ENCODE results near the gene NR5A2.

Gene NR5A2

DNA sequence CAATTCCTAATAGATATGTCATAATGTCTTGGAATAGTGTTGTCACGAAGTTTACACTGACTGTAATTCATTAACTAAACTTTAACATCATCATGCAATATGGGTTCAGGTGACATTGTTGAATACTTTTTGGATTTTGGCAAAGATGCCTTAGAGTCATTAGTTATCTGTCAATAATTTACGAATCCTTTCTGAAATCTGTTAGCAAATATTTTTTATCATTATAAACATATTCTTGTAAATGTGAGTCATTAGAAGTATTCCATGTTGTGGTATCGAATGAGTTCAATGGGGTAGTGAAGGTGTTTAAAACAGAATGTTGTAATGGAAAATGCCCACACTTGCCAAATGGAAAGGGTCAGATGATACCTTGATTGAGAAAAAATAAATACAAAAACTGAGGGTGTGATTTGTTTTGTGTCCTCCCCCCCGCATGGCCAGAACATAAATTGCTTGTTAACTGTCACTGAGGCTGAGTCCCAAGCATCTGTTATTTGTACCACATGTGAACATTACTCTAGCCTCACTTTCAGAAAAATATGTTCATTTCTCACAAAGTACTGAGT is 5.2 kb upstream of the NR5A2 start:
- H3K27ac ChIP-seq (ENCODE audit: low read length) = no peak overlapping the region

DNA sequence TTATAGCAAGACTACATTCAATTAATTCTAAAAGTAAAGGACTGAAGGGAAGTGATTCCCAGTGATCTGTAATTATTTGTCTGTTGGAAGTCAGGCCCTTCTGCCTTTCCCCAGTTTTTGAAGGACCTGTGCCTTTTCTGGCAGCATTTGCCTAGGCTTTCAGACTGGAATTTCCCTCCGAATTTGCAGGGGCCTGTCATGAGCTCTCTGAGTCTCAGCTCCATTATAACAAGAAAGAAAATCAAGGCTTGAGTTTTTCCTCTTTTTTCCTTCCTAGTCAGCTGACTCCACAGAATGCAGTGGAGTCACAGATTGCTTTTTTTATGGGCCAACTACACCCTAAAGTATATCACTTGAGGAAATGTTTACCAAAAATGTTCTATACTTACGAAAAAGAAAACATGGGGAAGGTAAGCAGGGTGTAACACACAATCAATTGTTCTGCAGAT is 1.1 kb downstream of the NR5A2 start:
- H3K4me3 ChIP-seq (ENCODE audit: low read length) = peak overlapping the region; percentile 91
- no peak overlapping the region for H3K27ac ChIP-seq (ENCODE audit: low read length)

More for the DNA sequence above, 5.2 kb upstream of the NR5A2 start:
- Histone ChIP-seq H3K27me3 (ENCODE audit: control insufficient read depth, insufficient read depth, low read length) (no peaks in the 10 kb centered on the region), H3K4me3 (ENCODE audit: low read length) (no peak overlapping the region), H3K4me1 (ENCODE audit: control insufficient read depth, low read depth, low read length) (no peaks in the 10 kb centered on the region), H3K9me3 (ENCODE audit: control insufficient read depth, low read depth, low read length) (no peaks in the 10 kb centered on the region), H3K9ac (ENCODE audit: low read length) (no peak overlapping the region), H3K36me3 (ENCODE audit: control insufficient read depth, low read depth, low read length) (no peaks in the 10 kb centered on the region)

DNA sequence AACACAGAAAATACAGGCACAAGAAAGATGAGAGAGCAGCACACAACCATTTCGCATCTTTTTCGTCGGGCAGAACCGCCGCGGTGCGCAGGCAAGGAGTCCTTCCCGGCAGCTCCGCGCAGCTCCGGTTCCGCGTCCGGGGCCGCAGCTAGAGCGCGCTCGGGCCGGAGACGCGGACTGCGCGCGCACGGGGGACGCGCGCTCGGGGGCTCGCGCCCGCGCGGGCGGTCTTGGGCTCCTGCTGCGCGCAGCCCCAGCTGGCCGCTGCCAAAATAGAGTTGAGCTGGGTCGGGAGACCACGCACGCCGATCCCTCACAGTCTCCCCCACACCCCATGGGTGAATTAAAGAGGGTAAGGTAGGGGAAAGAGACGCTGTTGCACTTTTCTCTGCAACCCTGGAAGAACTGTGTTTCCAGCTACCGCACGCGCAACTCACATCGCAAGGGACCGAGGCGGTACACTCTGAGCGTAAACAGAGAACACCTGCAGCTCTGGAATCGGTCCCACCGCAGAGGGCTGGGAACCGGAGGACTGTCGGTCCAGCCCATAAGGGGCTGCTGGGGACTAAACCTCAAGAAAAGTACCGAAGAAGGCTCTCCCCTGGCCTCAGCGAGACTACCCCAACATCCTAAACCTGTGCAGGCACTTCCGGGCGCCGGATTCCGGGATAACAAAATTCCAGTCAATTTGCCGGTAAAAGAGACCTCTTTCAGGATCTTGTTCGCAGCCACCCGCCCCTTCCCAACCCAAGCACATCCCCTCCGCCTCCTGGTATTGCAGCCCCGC is 1.7 kb downstream of the NR5A2 start:
- Histone ChIP-seq H3K27ac (ENCODE audit: low read length) (no peak overlapping the region), H3K9me3 (ENCODE audit: control insufficient read depth, low read depth, low read length) (no peaks in the 10 kb centered on the region), H3K36me3 (ENCODE audit: control insufficient read depth, low read depth, low read length) (no peaks in the 10 kb centered on the region), H3K27me3 (ENCODE audit: control insufficient read depth, insufficient read depth, low read length) (peaks cover 49% of the 10 kb centered on the region), H3K4me3 (ENCODE audit: low read length) (peak overlapping the region; percentile 91), H3K4me1 (ENCODE audit: control insufficient read depth, low read depth, low read length) (peaks cover 27% of the 10 kb centered on the region), H3K9ac (ENCODE audit: low read length) (peak overlapping the region; percentile 62)

More for the DNA sequence above, 1.1 kb downstream of the NR5A2 start:
- H3K9me3 ChIP-seq (ENCODE audit: control insufficient read depth, low read depth, low read length) = no peaks in the 10 kb centered on the region
- H3K9ac ChIP-seq (ENCODE audit: low read length) = peak overlapping the region; percentile 62
- peaks cover 21% of the 10 kb centered on the region for H3K4me1 ChIP-seq (ENCODE audit: control insufficient read depth, low read depth, low read length)
- H3K36me3 ChIP-seq (ENCODE audit: control insufficient read depth, low read depth, low read length) = no peaks in the 10 kb centered on the region
- peaks cover 43% of the 10 kb centered on the region for H3K27me3 ChIP-seq (ENCODE audit: control insufficient read depth, insufficient read depth, low read length)

DNA sequence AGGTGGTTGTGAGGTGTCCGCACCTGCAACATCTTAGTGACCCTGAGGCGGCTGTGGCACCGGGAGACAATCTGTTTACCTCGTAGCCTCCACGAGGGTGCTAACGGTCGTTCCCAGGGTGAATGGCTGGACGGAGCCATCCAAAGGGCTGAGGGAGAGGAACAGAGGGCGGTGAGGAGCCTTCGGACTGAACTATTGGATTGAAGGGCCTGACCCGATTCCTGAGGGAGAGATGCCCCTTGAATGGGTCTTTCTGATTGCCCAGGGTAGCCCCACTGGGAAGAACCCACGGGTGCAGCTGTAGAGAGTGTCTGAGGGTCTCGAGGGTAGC is 2.3 kb downstream of the NR5A2 start:
- Histone ChIP-seq H3K9me3 (ENCODE audit: control insufficient read depth, low read depth, low read length) (no peaks in the 10 kb centered on the region), H3K27me3 (ENCODE audit: control insufficient read depth, insufficient read depth, low read length) (peaks cover 54% of the 10 kb centered on the region), H3K27ac (ENCODE audit: low read length) (no peak overlapping the region), H3K4me1 (ENCODE audit: control insufficient read depth, low read depth, low read length) (peaks cover 28% of the 10 kb centered on the region), H3K4me3 (ENCODE audit: low read length) (peak overlapping the region; percentile 91), H3K9ac (ENCODE audit: low read length) (peak overlapping the region; percentile 62), H3K36me3 (ENCODE audit: control insufficient read depth, low read depth, low read length) (no peaks in the 10 kb centered on the region)

DNA sequence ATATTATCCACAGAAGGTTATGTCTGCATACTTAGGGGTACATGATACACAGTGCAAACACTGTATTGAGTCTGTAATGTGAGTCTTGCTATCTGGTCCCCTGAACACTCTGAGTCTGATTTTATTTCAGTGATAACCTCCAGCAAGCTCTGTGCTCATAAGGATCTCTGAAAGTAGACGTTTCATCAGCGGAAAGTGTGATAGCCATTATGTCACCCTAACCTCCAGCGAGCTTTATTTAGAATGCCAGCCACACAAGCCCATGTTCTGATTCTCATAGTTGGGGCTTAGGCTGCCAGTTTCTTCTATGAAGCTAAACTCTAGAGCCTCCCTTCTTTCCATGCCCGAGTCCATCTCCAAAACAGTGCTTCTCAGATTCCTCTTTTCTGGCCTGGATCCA is 3.3 kb downstream of the NR5A2 start:
- H3K9me3 ChIP-seq (ENCODE audit: control insufficient read depth, low read depth, low read length) = no peaks in the 10 kb centered on the region
- H3K9ac ChIP-seq (ENCODE audit: low read length) = no peak overlapping the region
- no peak overlapping the region for H3K27ac ChIP-seq (ENCODE audit: low read length)
- peaks cover 64% of the 10 kb centered on the region for H3K27me3 ChIP-seq (ENCODE audit: control insufficient read depth, insufficient read depth, low read length)
- no peaks in the 10 kb centered on the region for H3K36me3 ChIP-seq (ENCODE audit: control insufficient read depth, low read depth, low read length)
- no peak overlapping the region for H3K4me3 ChIP-seq (ENCODE audit: low read length)
- H3K4me1 ChIP-seq (ENCODE audit: control insufficient read depth, low read depth, low read length) = peaks cover 33% of the 10 kb centered on the region

- no peak overlapping the region for H3K27ac ChIP-seq (ENCODE audit: low read length)
- H3K4me1 ChIP-seq (ENCODE audit: control insufficient read depth, low read depth, low read length) = peaks cover 50% of the 10 kb centered on the region
- H3K9ac ChIP-seq (ENCODE audit: low read length) = peak overlapping the region; percentile 18
- H3K36me3 ChIP-seq (ENCODE audit: control insufficient read depth, low read depth, low read length) = no peaks in the 10 kb centered on the region
- peaks cover 92% of the 10 kb centered on the region for H3K27me3 ChIP-seq (ENCODE audit: control insufficient read depth, insufficient read depth, low read length)
- no peaks in the 10 kb centered on the region for H3K9me3 ChIP-seq (ENCODE audit: control insufficient read depth, low read depth, low read length)
- H3K4me3 ChIP-seq (ENCODE audit: low read length) = peak overlapping the region; percentile 32
Measured at GRCh38 chr1:200033511-200034261, 6.2 kb downstream of the NR5A2 start.

GRCh38 chr1:200034262-200034557 is 6.7 kb downstream of the NR5A2 start:
- Histone ChIP-seq H3K9me3 (ENCODE audit: control insufficient read depth, low read depth, low read length) (no peaks in the 10 kb centered on the region), H3K9ac (ENCODE audit: low read length) (peak overlapping the region; percentile 18), H3K27me3 (ENCODE audit: control insufficient read depth, insufficient read depth, low read length) (peaks cover 91% of the 10 kb centered on the region), H3K4me3 (ENCODE audit: low read length) (peak overlapping the region; percentile 32), H3K36me3 (ENCODE audit: control insufficient read depth, low read depth, low read length) (no peaks in the 10 kb centered on the region), H3K4me1 (ENCODE audit: control insufficient read depth, low read depth, low read length) (peaks cover 50% of the 10 kb centered on the region), H3K27ac (ENCODE audit: low read length) (no peak overlapping the region)

DNA sequence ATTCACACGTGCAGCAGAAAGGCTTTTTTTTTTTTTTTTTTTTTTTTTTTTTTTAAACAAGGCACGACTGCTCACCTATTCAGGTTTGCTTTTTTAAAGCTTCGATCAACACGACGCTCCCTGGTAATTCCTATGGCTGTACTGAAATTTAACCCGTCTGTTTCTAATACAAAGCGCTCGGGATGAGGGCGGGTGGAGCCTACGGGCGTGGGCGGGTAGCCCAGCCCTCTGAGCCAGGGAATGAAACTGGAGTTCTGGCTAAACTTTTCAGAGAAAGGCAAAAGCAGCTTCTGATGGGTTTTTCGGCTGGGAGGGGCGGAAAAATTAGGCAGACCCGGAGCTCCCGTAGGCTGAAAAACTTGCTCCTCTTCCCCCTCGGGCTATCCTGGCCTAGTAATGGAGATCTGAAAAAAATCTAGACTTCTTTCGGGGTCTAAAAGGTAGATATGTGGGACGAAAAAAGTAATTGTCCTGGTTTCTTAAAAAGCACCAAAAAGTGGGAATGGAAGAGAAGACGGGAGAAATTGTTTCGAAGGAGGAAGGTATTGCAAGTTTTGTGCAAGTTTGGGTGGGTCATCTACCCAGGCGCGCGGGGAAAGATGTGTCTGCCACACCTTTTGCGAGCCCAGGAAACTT is 7.4 kb downstream of the NR5A2 start:
- no peaks in the 10 kb centered on the region for H3K36me3 ChIP-seq (ENCODE audit: control insufficient read depth, low read depth, low read length)
- H3K9me3 ChIP-seq (ENCODE audit: control insufficient read depth, low read depth, low read length) = no peaks in the 10 kb centered on the region
- H3K4me1 ChIP-seq (ENCODE audit: control insufficient read depth, low read depth, low read length) = peaks cover 47% of the 10 kb centered on the region
- H3K4me3 ChIP-seq (ENCODE audit: low read length) = peak overlapping the region; percentile 77
- H3K27me3 ChIP-seq (ENCODE audit: control insufficient read depth, insufficient read depth, low read length) = peaks cover 89% of the 10 kb centered on the region
- no peak overlapping the region for H3K27ac ChIP-seq (ENCODE audit: low read length)
- peak overlapping the region; percentile 44 for H3K9ac ChIP-seq (ENCODE audit: low read length)

DNA sequence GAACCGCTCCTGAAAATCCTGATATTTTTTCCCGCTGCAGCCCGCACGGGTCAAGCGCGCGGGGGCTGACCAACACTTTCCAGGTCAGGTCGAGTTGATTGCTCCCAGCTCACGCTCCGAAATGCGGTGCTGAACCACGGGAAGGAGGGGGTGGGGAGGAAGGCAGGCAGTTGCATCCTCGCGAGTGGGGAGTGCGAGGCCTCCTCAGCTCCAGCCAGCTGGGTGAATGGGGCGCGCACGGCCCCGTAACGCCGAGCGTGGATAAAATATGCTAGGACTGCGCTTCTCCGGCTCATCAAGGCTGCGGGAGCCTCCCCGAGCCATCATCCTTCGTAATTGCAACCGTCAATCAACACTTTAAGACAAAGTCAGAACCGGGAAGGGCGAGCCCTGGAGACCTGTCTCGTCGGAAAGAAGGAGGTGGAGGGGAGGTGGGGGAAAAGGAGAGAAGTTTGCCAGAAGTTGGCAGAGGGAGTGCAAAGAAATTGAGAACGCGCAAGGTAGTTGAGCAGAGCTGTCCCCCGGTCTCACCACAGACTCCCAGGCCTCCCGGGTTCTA is 8.0 kb downstream of the NR5A2 start:
- Histone ChIP-seq H3K27me3 (ENCODE audit: control insufficient read depth, insufficient read depth, low read length) (peaks cover 89% of the 10 kb centered on the region), H3K9ac (ENCODE audit: low read length) (peak overlapping the region; percentile 44), H3K36me3 (ENCODE audit: control insufficient read depth, low read depth, low read length) (no peaks in the 10 kb centered on the region), H3K9me3 (ENCODE audit: control insufficient read depth, low read depth, low read length) (no peaks in the 10 kb centered on the region), H3K4me3 (ENCODE audit: low read length) (peak overlapping the region; percentile 77), H3K27ac (ENCODE audit: low read length) (no peak overlapping the region), H3K4me1 (ENCODE audit: control insufficient read depth, low read depth, low read length) (peaks cover 48% of the 10 kb centered on the region)

- Histone ChIP-seq H3K4me3 (ENCODE audit: low read length) (peak overlapping the region; percentile 77), H3K27ac (ENCODE audit: low read length) (no peak overlapping the region), H3K27me3 (ENCODE audit: control insufficient read depth, insufficient read depth, low read length) (peaks cover 89% of the 10 kb centered on the region), H3K9me3 (ENCODE audit: control insufficient read depth, low read depth, low read length) (no peaks in the 10 kb centered on the region), H3K36me3 (ENCODE audit: control insufficient read depth, low read depth, low read length) (no peaks in the 10 kb centered on the region), H3K9ac (ENCODE audit: low read length) (peak overlapping the region; percentile 13), H3K4me1 (ENCODE audit: control insufficient read depth, low read depth, low read length) (peaks cover 48% of the 10 kb centered on the region)
Measured at GRCh38 chr1:200035956-200036618, 8.6 kb downstream of the NR5A2 start.
